SU-DHL-6 (cell line): ENCODE data around the gene ADAM12.
"Not testable (repeated sequence)": the region's sequence is repeated elsewhere in the genome, so short reads cannot be mapped to it uniquely, and the experiment has no call there.

Experiments
- H2AFZ ChIP-seq: fragments of 200-600 bp; sonication (generic); 2 replicates; pipeline ENCODE4 v1.6.1; 2014; ENCODE audit warnings: low read depth, mild to moderate bottlenecking, moderate library complexity, mixed read lengths, antibody characterized with exemption, low read length; ENCODE audit not compliant: severe bottlenecking
- H3F3A ChIP-seq: fragments of 200-600 bp; shearing (Covaris generic); 2 replicates; pipeline ENCODE4 v1.6.0; 2016; ENCODE audit warnings: antibody characterized with exemption, mild to moderate bottlenecking; ENCODE audit not compliant: insufficient read depth
- H3K27ac ChIP-seq: fragments of 200-600 bp; sonication (generic); 2 replicates; pipeline ENCODE4 v1.5.1; 2016; ENCODE audit warnings: low read depth, mild to moderate bottlenecking, low read length, moderate library complexity, mixed read lengths
- H3K27me3 ChIP-seq: fragments of 200-600 bp; sonication (generic), shearing (Covaris generic); 2 replicates; pipeline ENCODE4 v1.6.0; 2014; ENCODE audit warnings: mild to moderate bottlenecking, low read length
- H3K36me3 ChIP-seq: fragments of 200-600 bp; sonication (generic); 2 replicates; pipeline ENCODE4 v1.6.1; 2014; ENCODE audit warnings: mild to moderate bottlenecking, low read length, mixed read lengths
- H3K4me2 ChIP-seq: fragments of 300-600, 200-600 bp; shearing (Covaris generic), sonication (generic); 2 replicates; pipeline ENCODE4 v1.6.0; 2014; ENCODE audit warnings: low read length, low read depth, mild to moderate bottlenecking; ENCODE audit not compliant: poor library complexity, severe bottlenecking
- H3K4me3 ChIP-seq: fragments of 200-600 bp; sonication (generic); 2 replicates; pipeline ENCODE4 v1.5.1; 2014; ENCODE audit warnings: antibody characterized with exemption, low read length, mild to moderate bottlenecking, mixed read lengths; ENCODE audit not compliant: insufficient read depth, poor library complexity, severe bottlenecking
- H3K79me2 ChIP-seq: fragments of 200-600 bp; sonication (generic); 2 replicates; pipeline ENCODE4 v1.6.1; 2014; ENCODE audit warnings: mild to moderate bottlenecking, low read length, moderate library complexity; ENCODE audit not compliant: insufficient read depth
- H3K9ac ChIP-seq: fragments of 200-600 bp; sonication (generic); 2 replicates; pipeline ENCODE4 v1.7.0; 2014; ENCODE audit warnings: mild to moderate bottlenecking, low read length
- H3K9me2 ChIP-seq: fragments of 200-600 bp; sonication (generic); replicated peaks from 2 replicates; pipeline ENCODE4 v1.6.1; 2014; ENCODE audit warnings: low read length; ENCODE audit not compliant: insufficient read depth
- H3K9me3 ChIP-seq: fragments of 200-600 bp; sonication (generic); 2 replicates; pipeline ENCODE4 v1.6.1; 2014; ENCODE audit warnings: low read length, mixed read lengths; ENCODE audit not compliant: insufficient read depth
- H4K20me1 ChIP-seq: fragments of 200-600 bp; sonication (generic); 2 replicates; pipeline ENCODE4 v1.6.1; 2014; ENCODE audit warnings: low read depth, mild to moderate bottlenecking, antibody characterized with exemption, low read length, moderate library complexity, mixed read lengths
- EZH2phosphoT487 ChIP-seq: fragments of 200-600 bp; sonication (generic), shearing (Covaris generic); conservative IDR thresholded peaks from 2 replicates; pipeline ENCODE4 v1.6.1; 2018; ENCODE audit warnings: mild to moderate bottlenecking, antibody characterized with exemption, low read length, moderate library complexity, mixed read lengths
- TF ChIP-seq, protein P1 (sequence below): fragments of 200-600 bp; sonication (generic); IDR thresholded peaks from one replicate; pipeline ENCODE4 v1.5.1; 2017; ENCODE audit warnings: antibody characterized with exemption, mild to moderate bottlenecking, low read length, moderate library complexity; ENCODE audit not compliant: insufficient read depth, poor library complexity, severe bottlenecking

Gene ADAM12

DNA sequence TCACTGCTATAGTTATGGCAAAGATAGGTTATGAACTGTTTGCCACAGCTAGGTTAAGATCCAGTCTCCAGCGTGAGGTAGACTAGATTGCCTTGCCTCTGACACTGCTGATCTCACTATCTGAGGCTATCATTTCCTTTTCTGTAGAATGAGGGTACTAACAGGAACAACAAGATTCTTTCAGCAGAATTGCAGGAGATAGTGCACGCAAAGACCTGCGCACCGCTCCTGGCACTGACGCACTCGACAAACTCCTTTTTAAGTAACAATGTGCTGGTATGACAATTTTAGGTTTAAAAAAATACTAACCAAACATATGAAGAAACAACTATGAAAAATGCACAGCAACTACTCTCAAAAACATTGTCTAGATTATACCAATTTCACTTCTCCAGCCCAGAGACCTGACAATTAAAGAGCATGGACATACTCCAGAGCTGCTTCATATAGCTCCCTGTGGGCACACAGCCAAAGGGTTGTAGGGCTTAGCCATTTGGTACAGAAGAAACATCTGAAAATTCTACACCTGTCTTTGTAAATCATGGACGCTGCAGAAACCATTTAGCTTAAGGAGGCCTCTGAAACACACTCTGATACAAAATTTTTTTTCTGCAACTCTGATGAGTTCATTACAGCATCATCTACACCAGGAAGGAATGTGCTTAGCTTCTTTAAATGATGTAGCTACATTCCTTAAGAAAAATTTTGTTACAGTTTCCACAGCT, 7.8 kb downstream of the ADAM12 start:
- no peaks in the 10 kb centered on the region for H3K9me3 ChIP-seq
- H3K4me2 ChIP-seq, result no peak overlapping the region
- H2AFZ ChIP-seq, result no peak overlapping the region
- no peak overlapping the region for H3K4me3 ChIP-seq
- H4K20me1 ChIP-seq, result no peaks in the 10 kb centered on the region
- TF ChIP-seq, protein P1, sequence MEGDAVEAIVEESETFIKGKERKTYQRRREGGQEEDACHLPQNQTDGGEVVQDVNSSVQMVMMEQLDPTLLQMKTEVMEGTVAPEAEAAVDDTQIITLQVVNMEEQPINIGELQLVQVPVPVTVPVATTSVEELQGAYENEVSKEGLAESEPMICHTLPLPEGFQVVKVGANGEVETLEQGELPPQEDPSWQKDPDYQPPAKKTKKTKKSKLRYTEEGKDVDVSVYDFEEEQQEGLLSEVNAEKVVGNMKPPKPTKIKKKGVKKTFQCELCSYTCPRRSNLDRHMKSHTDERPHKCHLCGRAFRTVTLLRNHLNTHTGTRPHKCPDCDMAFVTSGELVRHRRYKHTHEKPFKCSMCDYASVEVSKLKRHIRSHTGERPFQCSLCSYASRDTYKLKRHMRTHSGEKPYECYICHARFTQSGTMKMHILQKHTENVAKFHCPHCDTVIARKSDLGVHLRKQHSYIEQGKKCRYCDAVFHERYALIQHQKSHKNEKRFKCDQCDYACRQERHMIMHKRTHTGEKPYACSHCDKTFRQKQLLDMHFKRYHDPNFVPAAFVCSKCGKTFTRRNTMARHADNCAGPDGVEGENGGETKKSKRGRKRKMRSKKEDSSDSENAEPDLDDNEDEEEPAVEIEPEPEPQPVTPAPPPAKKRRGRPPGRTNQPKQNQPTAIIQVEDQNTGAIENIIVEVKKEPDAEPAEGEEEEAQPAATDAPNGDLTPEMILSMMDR, result no peak
- no peak for TF ChIP-seq EZH2phosphoT487
- H3K79me2 ChIP-seq, result no peaks in the 10 kb centered on the region
- H3K27me3 ChIP-seq, result no peaks in the 10 kb centered on the region
- no peaks in the 10 kb centered on the region for H3K36me3 ChIP-seq
- H3K27ac ChIP-seq, result no peak overlapping the region
- no peak overlapping the region for H3K9ac ChIP-seq
- no peaks in the 10 kb centered on the region for H3K9me2 ChIP-seq
- no peaks in the 10 kb centered on the region for H3F3A ChIP-seq

DNA sequence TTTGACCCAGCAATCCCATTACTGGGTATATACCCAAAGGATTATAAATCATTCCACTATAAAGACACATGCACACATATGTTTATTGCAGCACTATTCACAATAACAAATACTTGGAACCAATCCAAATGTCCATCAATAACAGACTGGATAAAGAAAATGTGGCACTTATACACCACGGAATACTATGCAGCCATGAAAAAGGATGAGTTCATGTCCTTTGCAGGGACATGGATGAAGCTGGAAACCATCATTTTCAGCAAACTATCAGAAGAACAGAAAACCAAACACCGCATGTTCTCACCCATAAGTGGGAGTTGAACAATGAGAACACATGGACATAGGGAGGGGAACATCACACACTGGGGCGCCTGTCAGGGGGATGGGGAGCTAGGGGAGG, 9.1 kb downstream of the ADAM12 start:
- H3K9me2 ChIP-seq, H3K79me2 ChIP-seq, H3K36me3 ChIP-seq, H3K4me2 ChIP-seq, H3K27ac ChIP-seq, H3K9ac ChIP-seq, H2AFZ ChIP-seq, H3K9me3 ChIP-seq, H3F3A ChIP-seq, H3K4me3 ChIP-seq, H3K27me3 ChIP-seq, H4K20me1 ChIP-seq: not testable (repeated sequence)

DNA sequence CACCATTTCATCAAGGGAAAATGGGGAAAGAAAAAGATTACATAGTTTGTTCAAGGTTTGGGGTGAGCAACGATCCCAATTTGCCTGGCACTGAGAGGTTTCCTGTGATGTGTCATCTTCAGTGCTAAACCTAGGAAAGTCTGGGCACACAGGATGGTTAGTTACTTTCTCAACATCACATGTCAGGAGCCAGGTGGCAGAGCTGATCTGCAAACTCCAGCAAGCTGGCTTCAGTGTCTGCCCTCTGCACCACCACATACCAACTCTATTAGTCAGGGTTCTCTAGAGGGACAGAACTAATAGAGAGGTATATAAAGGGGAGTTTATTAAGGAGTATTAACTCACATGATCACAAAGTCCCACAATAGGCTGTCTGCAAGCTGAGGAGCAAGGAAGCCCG, 11.3 kb downstream of the ADAM12 start:
- H3K9ac ChIP-seq, result no peak overlapping the region
- H3K4me2 ChIP-seq, result no peak overlapping the region
- H3K4me3 ChIP-seq, result no peak overlapping the region
- H3K27me3 ChIP-seq, result no peaks in the 10 kb centered on the region
- H3K9me2 ChIP-seq, result no peaks in the 10 kb centered on the region
- no peak for TF ChIP-seq EZH2phosphoT487
- TF ChIP-seq, protein P1, result no peak
- no peaks in the 10 kb centered on the region for H3K9me3 ChIP-seq
- no peak overlapping the region for H3K27ac ChIP-seq
- no peaks in the 10 kb centered on the region for H3K79me2 ChIP-seq
- H4K20me1 ChIP-seq, result no peaks in the 10 kb centered on the region
- H2AFZ ChIP-seq, result no peak overlapping the region
- no peaks in the 10 kb centered on the region for H3F3A ChIP-seq
- H3K36me3 ChIP-seq, result no peaks in the 10 kb centered on the region

DNA sequence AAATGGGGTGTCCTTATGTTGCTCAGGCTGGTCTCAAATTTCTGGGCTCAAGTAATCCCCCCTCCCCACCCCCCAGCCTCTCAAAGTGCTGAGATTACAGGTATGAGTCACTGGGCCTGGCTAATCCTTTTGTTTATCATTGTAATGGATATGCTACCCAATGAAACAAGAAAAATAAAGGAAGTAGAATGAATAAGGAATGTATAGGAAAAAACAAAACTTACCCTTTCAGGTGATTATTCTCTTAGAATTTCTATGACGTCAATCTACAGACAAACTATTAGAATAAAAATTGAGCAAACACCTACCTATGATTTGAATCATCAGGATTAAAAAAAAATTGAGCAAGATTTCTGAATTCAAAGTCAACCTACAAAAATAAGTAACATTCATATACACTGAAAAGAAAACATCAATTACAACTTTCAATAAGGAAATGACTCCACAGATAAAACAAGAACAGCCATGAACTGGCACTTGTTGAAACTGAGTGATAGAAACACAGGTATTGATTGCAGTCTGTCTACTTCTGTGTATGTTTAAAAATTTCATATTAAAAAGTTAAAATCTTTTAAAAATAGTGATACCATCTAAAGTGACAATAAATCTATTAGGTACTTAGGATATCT, 12.2 kb downstream of the ADAM12 start:
- Histone ChIP-seq H3K36me3 (no peaks in the 10 kb centered on the region), H3K79me2 (no peaks in the 10 kb centered on the region)

More for the DNA sequence above, 12.2 kb downstream of the ADAM12 start:
- no peak overlapping the region for H3K4me3 ChIP-seq
- TF ChIP-seq EZH2phosphoT487, result no peak
- TF ChIP-seq, protein P1, result no peak
- no peak overlapping the region for H3K4me2 ChIP-seq
- H4K20me1 ChIP-seq, result no peaks in the 10 kb centered on the region
- no peak overlapping the region for H3K27ac ChIP-seq
- H3K9ac ChIP-seq, result no peak overlapping the region
- no peaks in the 10 kb centered on the region for H3F3A ChIP-seq
- H3K27me3 ChIP-seq, result no peaks in the 10 kb centered on the region
- no peaks in the 10 kb centered on the region for H3K9me3 ChIP-seq
- no peak overlapping the region for H2AFZ ChIP-seq
- H3K9me2 ChIP-seq, result no peaks in the 10 kb centered on the region
